DOHH2 (cell line): ENCODE data around the gene TAF6.

Experiments
- EZH2phosphoT487 ChIP-seq: fragments of 200-600 bp; sonication (generic); IDR thresholded peaks from 2 replicates; pipeline ENCODE4 v1.6.1; 2017; ENCODE audit warnings: borderline replicate concordance, mild to moderate bottlenecking, antibody characterized with exemption, low read length, moderate library complexity, mixed read lengths
- TF ChIP-seq, protein P1 (sequence below): fragments of 200-600 bp; sonication (generic); IDR thresholded peaks from one replicate; pipeline ENCODE4 v1.5.1; 2014; ENCODE audit warnings: antibody characterized with exemption, mild to moderate bottlenecking, low read depth, low read length; ENCODE audit not compliant: poor library complexity, severe bottlenecking

- TF ChIP-seq, protein P1, sequence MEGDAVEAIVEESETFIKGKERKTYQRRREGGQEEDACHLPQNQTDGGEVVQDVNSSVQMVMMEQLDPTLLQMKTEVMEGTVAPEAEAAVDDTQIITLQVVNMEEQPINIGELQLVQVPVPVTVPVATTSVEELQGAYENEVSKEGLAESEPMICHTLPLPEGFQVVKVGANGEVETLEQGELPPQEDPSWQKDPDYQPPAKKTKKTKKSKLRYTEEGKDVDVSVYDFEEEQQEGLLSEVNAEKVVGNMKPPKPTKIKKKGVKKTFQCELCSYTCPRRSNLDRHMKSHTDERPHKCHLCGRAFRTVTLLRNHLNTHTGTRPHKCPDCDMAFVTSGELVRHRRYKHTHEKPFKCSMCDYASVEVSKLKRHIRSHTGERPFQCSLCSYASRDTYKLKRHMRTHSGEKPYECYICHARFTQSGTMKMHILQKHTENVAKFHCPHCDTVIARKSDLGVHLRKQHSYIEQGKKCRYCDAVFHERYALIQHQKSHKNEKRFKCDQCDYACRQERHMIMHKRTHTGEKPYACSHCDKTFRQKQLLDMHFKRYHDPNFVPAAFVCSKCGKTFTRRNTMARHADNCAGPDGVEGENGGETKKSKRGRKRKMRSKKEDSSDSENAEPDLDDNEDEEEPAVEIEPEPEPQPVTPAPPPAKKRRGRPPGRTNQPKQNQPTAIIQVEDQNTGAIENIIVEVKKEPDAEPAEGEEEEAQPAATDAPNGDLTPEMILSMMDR = no peak
- TF ChIP-seq EZH2phosphoT487 = no peak
Observed at GRCh38 chr7:100063376-100063775, 55.8 kb downstream of the TAF6 start.
